LNCaP clone FGC (cell line): ENCODE results near the gene PPIL4.

Experiments used
- DNase-seq: peaks from one replicate; pipeline ENCODE4 v3.0.0-alpha.2; 2011; ENCODE audit warnings: low read depth
- H3K4me3 ChIP-seq: 2 replicates; pipeline ENCODE4 v1.5.1; 2011; ENCODE audit warnings: mild to moderate bottlenecking, low read depth, low read length, control low read depth
- TF ChIP-seq, protein P1 (sequence below): IDR thresholded peaks from 2 replicates; pipeline ENCODE4 v1.5.1; 2012; ENCODE audit warnings: mild to moderate bottlenecking; ENCODE audit not compliant: control insufficient read depth, insufficient read depth; ENCODE audit errors: extremely low read depth

The PPIL4 gene

DNA sequence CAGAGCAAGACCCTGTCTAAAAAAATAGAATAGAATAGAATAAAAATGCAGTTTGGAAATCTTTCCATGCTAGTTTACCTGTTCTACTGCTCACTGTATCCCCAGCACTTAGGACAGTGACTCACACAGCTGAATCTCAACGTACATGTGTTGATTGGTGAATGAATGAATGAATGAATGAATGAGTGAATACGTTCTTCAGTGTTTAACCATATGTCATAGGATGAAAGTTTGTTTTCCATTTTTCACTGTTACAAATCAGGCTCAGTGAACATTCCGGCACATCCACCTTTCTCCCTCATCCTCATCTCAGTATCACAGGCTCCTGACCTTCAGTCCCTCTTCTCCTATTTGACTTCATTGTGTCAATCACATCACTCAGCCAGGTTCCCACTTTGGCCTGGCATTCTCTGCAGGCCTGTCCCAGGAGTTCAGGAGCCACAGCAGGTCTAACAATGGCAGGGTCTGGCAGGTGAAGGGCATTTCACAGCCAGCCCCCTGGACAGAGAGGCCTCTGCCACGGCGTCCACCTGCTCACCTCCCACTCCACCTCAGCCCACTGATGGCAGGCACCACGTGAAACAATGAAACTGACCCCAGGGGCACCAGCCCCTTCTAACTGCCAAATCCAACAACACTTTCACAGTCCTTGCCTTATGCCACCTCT, 68.9 kb downstream of the PPIL4 start:
- no peak overlapping the region for H3K4me3 ChIP-seq
- TF ChIP-seq, protein P1, sequence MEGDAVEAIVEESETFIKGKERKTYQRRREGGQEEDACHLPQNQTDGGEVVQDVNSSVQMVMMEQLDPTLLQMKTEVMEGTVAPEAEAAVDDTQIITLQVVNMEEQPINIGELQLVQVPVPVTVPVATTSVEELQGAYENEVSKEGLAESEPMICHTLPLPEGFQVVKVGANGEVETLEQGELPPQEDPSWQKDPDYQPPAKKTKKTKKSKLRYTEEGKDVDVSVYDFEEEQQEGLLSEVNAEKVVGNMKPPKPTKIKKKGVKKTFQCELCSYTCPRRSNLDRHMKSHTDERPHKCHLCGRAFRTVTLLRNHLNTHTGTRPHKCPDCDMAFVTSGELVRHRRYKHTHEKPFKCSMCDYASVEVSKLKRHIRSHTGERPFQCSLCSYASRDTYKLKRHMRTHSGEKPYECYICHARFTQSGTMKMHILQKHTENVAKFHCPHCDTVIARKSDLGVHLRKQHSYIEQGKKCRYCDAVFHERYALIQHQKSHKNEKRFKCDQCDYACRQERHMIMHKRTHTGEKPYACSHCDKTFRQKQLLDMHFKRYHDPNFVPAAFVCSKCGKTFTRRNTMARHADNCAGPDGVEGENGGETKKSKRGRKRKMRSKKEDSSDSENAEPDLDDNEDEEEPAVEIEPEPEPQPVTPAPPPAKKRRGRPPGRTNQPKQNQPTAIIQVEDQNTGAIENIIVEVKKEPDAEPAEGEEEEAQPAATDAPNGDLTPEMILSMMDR, result no peak
- DNase-seq, result no peak

DNA sequence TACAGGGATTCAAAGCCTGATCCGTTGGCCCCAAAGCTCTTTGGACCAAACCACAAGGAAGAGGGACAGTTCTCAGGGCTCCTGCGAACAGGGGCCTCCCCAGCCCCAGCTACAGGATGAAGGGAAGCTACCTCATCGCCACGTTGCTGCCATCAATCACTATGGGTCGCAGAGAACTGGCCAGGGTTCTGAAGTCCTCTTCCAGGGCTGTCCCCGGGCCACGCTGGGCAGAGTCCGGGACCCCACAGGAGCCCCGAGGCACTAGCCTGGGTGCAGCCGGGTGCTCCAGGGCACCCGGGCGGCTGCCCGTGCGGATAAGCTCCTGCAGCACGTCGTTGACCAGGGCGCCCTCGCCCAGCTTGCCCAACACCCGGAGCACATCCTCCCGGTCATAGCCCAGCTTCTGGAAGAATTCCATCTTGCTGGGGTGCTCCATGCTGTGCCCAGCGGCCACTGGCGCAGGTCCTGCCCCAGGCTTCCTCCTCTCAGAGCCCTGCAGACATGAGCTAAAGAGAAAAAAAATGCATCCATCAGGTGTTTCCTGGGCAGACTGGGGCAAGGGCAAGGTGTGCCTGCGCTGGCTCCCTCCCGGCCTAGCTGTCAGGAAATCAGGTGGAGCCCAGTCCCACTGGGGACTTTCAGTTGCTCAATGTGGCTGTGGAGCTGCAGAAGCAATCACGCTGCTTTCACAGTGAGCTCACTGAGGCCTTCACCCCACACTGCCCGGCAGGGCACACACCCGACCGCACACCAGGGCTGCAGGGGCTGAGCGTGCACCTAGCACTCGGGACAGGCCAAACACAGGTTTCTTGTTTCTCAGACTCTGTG, 71.5 kb downstream of the PPIL4 start:
- H3K4me3 ChIP-seq, result no peak overlapping the region
- no peak for DNase-seq
- TF ChIP-seq, protein P1, result no peak

DNA sequence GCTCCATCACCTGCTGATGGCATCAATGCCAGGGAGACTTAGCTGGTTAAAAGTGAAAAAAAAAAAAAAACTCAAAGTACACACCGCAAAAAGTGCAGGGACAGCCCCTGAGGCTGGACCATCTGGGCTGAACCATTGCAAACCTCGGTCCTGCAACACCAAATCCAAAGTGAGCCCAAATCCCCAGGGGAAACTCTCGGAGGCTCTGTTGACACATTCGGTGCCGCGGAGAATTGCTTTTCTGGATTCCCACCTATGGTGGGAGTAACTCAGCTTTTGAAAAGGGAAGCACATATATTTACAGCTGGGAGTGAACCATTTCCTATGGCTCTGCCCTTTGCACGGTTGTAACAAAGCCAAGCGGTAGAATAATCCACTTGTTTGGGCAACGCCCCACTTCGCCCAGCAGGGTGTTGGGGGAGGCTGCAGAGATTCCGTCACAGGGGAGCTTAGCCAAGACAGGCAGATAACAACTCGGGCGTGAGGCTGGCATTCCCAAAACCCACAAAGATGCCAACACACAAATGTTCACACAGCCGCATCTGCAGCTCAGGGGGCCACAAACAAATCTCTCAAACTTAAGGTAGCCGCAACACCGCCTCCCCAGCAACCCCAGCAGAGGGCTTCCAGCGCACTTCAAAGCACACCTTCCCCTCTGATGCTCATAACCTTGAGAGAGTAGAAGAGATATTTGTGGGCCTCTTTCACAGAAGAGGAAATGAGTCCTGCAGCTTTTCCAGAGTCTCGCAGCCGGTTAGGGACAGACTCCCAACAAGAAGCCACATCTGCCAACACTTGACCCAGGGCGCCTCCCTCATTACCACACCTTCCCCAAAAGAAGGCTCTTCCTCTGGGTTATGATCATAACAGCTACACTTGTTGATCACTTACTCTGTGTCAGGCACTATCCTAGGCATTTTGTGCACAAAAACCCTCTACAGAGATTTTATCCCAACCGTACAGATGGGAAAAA, 72.5 kb downstream of the PPIL4 start:
- no peak for DNase-seq
- H3K4me3 ChIP-seq, result no peak overlapping the region
- TF ChIP-seq, protein P1, result no peak

DNA sequence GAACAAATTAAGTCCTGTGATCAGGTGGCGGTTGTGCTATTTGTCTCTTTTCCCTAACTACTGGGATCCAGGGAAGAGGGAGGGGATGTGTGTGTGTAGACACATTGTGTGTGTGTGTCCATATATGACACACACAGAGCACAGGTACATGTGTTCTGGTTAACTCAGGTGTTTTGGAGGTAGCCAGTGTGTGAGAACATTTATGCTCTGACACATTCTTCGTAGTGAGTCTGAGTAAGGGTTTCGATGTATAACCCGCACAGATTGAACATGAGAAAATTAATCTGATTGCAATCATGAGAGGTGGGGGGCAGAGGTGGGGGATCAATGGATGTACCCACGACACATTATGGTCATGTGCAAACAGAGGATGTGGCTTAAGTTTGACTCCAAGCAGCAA, 73.6 kb downstream of the PPIL4 start:
- no peak for DNase-seq
- TF ChIP-seq, protein P1, result no peak
- no peak overlapping the region for H3K4me3 ChIP-seq

DNA sequence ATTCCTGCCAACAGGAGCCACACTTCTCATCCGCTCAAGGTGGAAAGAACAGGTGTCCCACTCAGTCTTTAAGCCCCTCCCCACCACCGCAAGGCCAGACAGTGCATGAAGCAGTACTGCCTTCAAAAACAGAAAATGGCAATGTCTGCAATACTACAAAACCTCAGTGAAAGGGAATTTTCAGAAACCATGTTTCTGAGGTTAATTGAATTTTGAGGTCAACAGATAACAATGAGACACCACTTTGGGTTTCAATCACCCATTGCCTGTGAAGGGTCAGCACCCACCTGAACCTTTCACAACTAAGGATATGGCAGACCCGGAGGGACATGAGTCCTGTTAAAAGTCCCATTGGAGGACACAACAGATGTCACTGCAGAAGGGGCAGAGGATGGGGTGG, 74.0 kb downstream of the PPIL4 start:
- TF ChIP-seq, protein P1, result no peak

DNA sequence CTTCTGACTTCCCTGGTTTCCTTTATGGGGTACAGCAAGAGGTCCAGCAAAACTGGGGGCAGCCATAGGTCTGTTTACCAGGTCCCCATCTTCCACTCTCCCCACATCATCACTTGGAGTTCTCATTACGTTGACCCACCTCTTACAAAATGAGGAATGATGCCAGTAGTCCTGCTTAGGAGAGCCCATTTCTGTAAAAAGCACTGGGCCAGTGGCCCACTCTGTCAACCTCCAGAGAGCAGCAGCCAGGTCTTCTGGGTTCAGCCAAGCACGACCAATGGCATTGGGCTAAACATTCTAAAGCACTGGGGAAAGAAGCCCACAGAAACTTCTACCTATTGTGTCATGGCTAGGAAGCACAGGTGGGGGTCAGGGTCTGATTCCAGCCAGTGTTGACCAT, 74.9 kb downstream of the PPIL4 start:
- DNase-seq, result no peak
- TF ChIP-seq, protein P1, result no peak
- no peak overlapping the region for H3K4me3 ChIP-seq

More for the DNA sequence above, 74.0 kb downstream of the PPIL4 start:
- H3K4me3 ChIP-seq, result no peak overlapping the region
- DNase-seq, result no peak
